K562 (cell line): ENCODE data around the gene SYVN1. TPM values are rescaled to one million over a fixed set of nuclear protein-coding genes. Genes with fewer than 3 reads are reported as not detected.

Experiments
- MGA ChIP-seq: fragments of 450-650 bp; IDR thresholded peaks from 2 replicates; pipeline ENCODE4 v1.6.1; 2016; ENCODE audit warnings: mild to moderate bottlenecking, moderate library complexity
- polyA plus RNA-seq, 8 experiments: library from polyadenylated mRNA; depleted of rRNA in 4 of 8; stranded (reverse) in 5 of 8; unstranded in 3 of 8; fragments of >200 nt; fragmentation: Nextera tagmentation in 2 of 8; fragmentation: Illumina TruSeq in 1 of 8; extraction: Ambion mirVana in 2 of 8; extraction: Trizol in 1 of 8; gene quantifications; 2 replicates each; pipeline versions ENCODE4 v1.2.1 to v1.2.3, GENCODE V29; 2011 to 2014; ENCODE audit warnings: inconsistent platforms in 1 of 8, missing spikeins in 1 of 8
- total RNA-seq, 7 experiments: library from RNA; depleted of rRNA in 6 of 7; stranded (reverse); fragments of >200 nt in 6 of 7; fragmentation: Illumina TruSeq in 2 of 7; extraction: Trizol in 2 of 7; gene quantifications; 2 replicates each; pipeline versions ENCODE4 v1.2.1 to v1.2.3, GENCODE V29; 2011 to 2021; ENCODE audit warnings: low replicate concordance in 1 of 7

Gene SYVN1
- total and polyA plus RNA-seq, 9 of the 15 experiments (the other 6 are each of a cell fraction or from before 2014, with no cell fraction given): 0.41 to 47.4 (median 9.9) TPM

GRCh38 chr11:65147352-65148075 lies 13.2 kb upstream of the SYVN1 start (continued):
- no peak for TF ChIP-seq MGA
- TF ChIP-seq, all 486 proteins: peak for 3
